GM12878 (cell line): Measurements from ENCODE around the gene SERTAD2. TPM values are rescaled to one million over a fixed set of nuclear protein-coding genes. Genes with fewer than 3 reads are reported as not detected.

Experiments used
- ATAC-seq: fragments of 200-7000 bp; cut with Tn5 transposase; 3 replicates; pipeline ENCODE4 v1.9.1; 2020; ENCODE audit warnings: mild to moderate bottlenecking, moderate library complexity
- BruUV-seq: library from RNA; stranded (reverse); fragments of 400-500 nt; replicated peaks from 2 replicates; lab custom pipeline; 2021; lab: Mats Ljungman, UMichigan
- CTCF ChIA-PET: fragments of 300-600 bp; sonication (Branson Sonifier 250); formaldehyde crosslinking; extraction: SDS; loops from one replicate; lab custom pipeline; 2021; ENCODE audit warnings: inconsistent platforms; lab: Yijun Ruan, JAX
- POLR2A ChIA-PET: fragments of 350-600 bp; formaldehyde crosslinking; extraction: SDS; loops from one replicate; lab custom pipeline; 2021; ENCODE audit warnings: inconsistent platforms; lab: Charles Lee
- RAD21 ChIA-PET: fragments of 300-600 bp; sonication (Branson Sonifier 250); formaldehyde crosslinking; loops from one replicate; lab custom pipeline; 2023; ENCODE audit warnings: antibody characterized with exemption; ENCODE audit not compliant: unreplicated experiment; lab: Charles Lee
- SMC1A ChIA-PET: fragments of 300-600 bp; sonication (Branson Sonifier 250); formaldehyde crosslinking; loops from one replicate; lab custom pipeline; 2023; ENCODE audit not compliant: unreplicated experiment, uncharacterized antibody; lab: Charles Lee
- DNase-seq: peaks from one replicate; pipeline ENCODE4 v3.0.0-alpha.2; 2011; ENCODE audit warnings: low read depth, low spot score
- FAIRE-seq: peaks from 3 replicates; lab custom pipeline; 2011; peaks lifted over from hg19 to GRCh38; lab: Jason Lieb, UNC
- H2AFZ ChIP-seq: 2 replicates; pipeline ENCODE4 v1.6.0; 2011; ENCODE audit warnings: low read depth, low read length, control low read depth; ENCODE audit not compliant: control insufficient read depth
- H3K27ac ChIP-seq: 2 replicates; pipeline ENCODE4 v1.5.1; 2011; ENCODE audit warnings: control low read depth; ENCODE audit not compliant: control insufficient read depth, insufficient read depth
- H3K27me3 ChIP-seq, 2 experiments: replicated peaks in 1 of 2; 2 replicates each; pipeline versions ENCODE4 v1.6.0 to v1.6.1; 2011; ENCODE audit warnings: low read length in 1 of 2; ENCODE audit not compliant: control insufficient read depth in 2 of 2, insufficient read depth in 2 of 2
- H3K36me3 ChIP-seq, 2 experiments: 2 replicates each; pipeline ENCODE4 v1.5.1; 2011; ENCODE audit warnings: low read length in 1 of 2; ENCODE audit not compliant: control insufficient read depth in 2 of 2, insufficient read depth in 2 of 2
- H3K4me1 ChIP-seq: 2 replicates; pipeline ENCODE4 v1.6.1; 2011; ENCODE audit warnings: mild to moderate bottlenecking, low read length, moderate library complexity, mixed read lengths; ENCODE audit not compliant: control insufficient read depth, insufficient read depth
- H3K4me2 ChIP-seq: 2 replicates; pipeline ENCODE4 v1.6.0; 2011; ENCODE audit warnings: control low read depth; ENCODE audit not compliant: control insufficient read depth, insufficient read depth
- H3K4me3 ChIP-seq: fragments of 200-600 bp; sonication (generic); 2 replicates; pipeline ENCODE4 v1.5.1; 2016
- H3K79me2 ChIP-seq: 2 replicates; pipeline ENCODE4 v1.6.0; 2011; ENCODE audit warnings: low read length; ENCODE audit not compliant: control insufficient read depth, insufficient read depth
- H3K9ac ChIP-seq: 2 replicates; pipeline ENCODE4 v1.8.0; 2011; ENCODE audit warnings: low read length, control low read depth, mixed read lengths; ENCODE audit not compliant: control insufficient read depth, insufficient read depth
- H3K9me3 ChIP-seq: replicated peaks from 3 replicates; pipeline ENCODE4 v1.5.1; 2011; ENCODE audit warnings: mild to moderate bottlenecking, low read length; ENCODE audit not compliant: control insufficient read depth, insufficient read depth
- H4K20me1 ChIP-seq: 2 replicates; pipeline ENCODE4 v1.6.0; 2011; ENCODE audit not compliant: control insufficient read depth, insufficient read depth
- CHD4 ChIP-seq: fragments of 200-600 bp; sonication (generic); IDR thresholded peaks from 2 replicates; pipeline ENCODE4 v1.6.1; 2016; ENCODE audit warnings: mild to moderate bottlenecking
- IKZF1 ChIP-seq: fragments of 450-650 bp; conservative IDR thresholded peaks from 2 replicates; pipeline ENCODE4 v1.6.1; 2017; ENCODE audit warnings: antibody characterized with exemption, mild to moderate bottlenecking
- KAT2A ChIP-seq: conservative IDR thresholded peaks from 2 replicates; pipeline ENCODE4 v1.6.1; 2011; ENCODE audit warnings: low read depth, low read length; ENCODE audit not compliant: control insufficient read depth
- MTA3 ChIP-seq: IDR thresholded peaks from 2 replicates; pipeline ENCODE4 v1.6.1; 2012; ENCODE audit warnings: low read length, inconsistent platforms, borderline replicate concordance
- PAX5 ChIP-seq: IDR thresholded peaks from 2 replicates; pipeline ENCODE4 v1.6.1; 2011; ENCODE audit warnings: low read depth, low read length, borderline replicate concordance
- RUNX3 ChIP-seq: IDR thresholded peaks from 2 replicates; pipeline ENCODE4 v1.6.1; 2012; ENCODE audit warnings: low read length, inconsistent platforms
- TBL1XR1 ChIP-seq: IDR thresholded peaks from 2 replicates; pipeline ENCODE4 v1.6.1; 2012; ENCODE audit warnings: low read depth, low read length, improper control_type of control experiment
- WGBS: methylation state at CpG from one replicate; pipeline ENCODE4 v1.1.6; 2016; ENCODE audit warnings: low lambda C conversion rate; ENCODE audit not compliant: insufficient replicate concordance, insufficient coverage; ENCODE audit errors: missing lambda C conversion rate; 5-methylcytosine and 5-hydroxymethylcytosine counted together
- in situ Hi-C: fragments of 300-500 bp; cut with MboI; formaldehyde crosslinking; loops from 9 replicates; pipeline ENCODE4 v1.14.3; 2018; ENCODE audit warnings: mixed read lengths
- intact Hi-C: fragments of 100-400 bp; cut with micrococcal nuclease; formaldehyde crosslinking; loops from one replicate; pipeline ENCODE4 v1.14.2; 2022; ENCODE audit not compliant: unreplicated experiment
- polyA plus RNA-seq, 11 experiments: library from polyadenylated mRNA; depleted of rRNA in 4 of 11; unstranded in 6 of 11; stranded (reverse) in 5 of 11; fragments of >200 nt; fragmentation: Nextera tagmentation in 4 of 11; fragmentation: Illumina TruSeq in 1 of 11; extraction: Ambion mirVana in 4 of 11; extraction: Trizol in 1 of 11; gene quantifications; 1 replicate in 1 of 11; 2 replicates in 10 of 11; pipeline versions ENCODE4 v1.2.1 to v1.2.3, GENCODE V29; 2011 to 2016; ENCODE audit warnings: inconsistent platforms in 2 of 11, missing spikeins in 2 of 11, low read depth in 1 of 11
- total RNA-seq, 4 experiments: library from RNA; depleted of rRNA in 3 of 4; stranded (reverse); fragments of >200 nt in 3 of 4; fragmentation: Illumina TruSeq in 1 of 4; extraction: Trizol in 1 of 4; gene quantifications; 2 replicates each; pipeline versions ENCODE4 v1.2.1 to v1.2.3, GENCODE V29; 2013 to 2021
- TF ChIP-seq, protein P1 (sequence below): IDR thresholded peaks from 2 replicates; pipeline ENCODE4 v1.6.1; 2012; ENCODE audit warnings: mild to moderate bottlenecking, low read depth, low read length

The SERTAD2 gene
- total and polyA plus RNA-seq, 10 of the 15 experiments (the other 5 are each of a cell fraction or from before 2014, with no cell fraction given) = 7.9 to 28.7 (median 20.1) TPM

DNA sequence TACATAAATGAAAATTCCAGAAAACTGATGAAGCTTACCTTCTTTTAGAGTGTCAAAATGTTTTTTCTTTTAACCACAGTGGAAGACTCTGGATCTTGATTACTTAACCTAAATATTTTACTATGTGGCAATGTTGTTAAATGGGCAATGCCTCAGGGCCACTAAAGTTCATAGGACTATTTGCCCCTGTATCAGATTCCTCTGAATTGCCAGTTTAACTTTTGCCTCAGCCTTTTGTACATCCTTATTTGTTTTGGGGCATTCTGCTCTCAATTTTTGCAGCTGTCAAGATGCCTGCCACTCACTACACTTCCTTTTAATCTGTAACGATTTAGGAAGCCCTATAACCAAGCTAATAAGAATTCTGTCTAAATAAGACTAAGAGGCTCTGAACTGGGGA is 31.7 kb upstream of the SERTAD2 start:
- TF ChIP-seq, protein P1, sequence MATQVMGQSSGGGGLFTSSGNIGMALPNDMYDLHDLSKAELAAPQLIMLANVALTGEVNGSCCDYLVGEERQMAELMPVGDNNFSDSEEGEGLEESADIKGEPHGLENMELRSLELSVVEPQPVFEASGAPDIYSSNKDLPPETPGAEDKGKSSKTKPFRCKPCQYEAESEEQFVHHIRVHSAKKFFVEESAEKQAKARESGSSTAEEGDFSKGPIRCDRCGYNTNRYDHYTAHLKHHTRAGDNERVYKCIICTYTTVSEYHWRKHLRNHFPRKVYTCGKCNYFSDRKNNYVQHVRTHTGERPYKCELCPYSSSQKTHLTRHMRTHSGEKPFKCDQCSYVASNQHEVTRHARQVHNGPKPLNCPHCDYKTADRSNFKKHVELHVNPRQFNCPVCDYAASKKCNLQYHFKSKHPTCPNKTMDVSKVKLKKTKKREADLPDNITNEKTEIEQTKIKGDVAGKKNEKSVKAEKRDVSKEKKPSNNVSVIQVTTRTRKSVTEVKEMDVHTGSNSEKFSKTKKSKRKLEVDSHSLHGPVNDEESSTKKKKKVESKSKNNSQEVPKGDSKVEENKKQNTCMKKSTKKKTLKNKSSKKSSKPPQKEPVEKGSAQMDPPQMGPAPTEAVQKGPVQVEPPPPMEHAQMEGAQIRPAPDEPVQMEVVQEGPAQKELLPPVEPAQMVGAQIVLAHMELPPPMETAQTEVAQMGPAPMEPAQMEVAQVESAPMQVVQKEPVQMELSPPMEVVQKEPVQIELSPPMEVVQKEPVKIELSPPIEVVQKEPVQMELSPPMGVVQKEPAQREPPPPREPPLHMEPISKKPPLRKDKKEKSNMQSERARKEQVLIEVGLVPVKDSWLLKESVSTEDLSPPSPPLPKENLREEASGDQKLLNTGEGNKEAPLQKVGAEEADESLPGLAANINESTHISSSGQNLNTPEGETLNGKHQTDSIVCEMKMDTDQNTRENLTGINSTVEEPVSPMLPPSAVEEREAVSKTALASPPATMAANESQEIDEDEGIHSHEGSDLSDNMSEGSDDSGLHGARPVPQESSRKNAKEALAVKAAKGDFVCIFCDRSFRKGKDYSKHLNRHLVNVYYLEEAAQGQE = no peak
- TF ChIP-seq KAT2A (no peak), IKZF1 (no peak), MTA3 (no peak), TBL1XR1 (no peak), RUNX3 (no peak), CHD4 (no peak), PAX5 (no peak)
- 0% methylated on average over 1 of the region's 1 CpG for WGBS
- in situ Hi-C loops = no loop called here
- no peak overlapping the region for H3K9ac ChIP-seq
- ChIA-PET RAD21 (interaction anchor here (0.6 kb wide), 1 partner anchor 11 kb away, joined by 3 read pairs; no protein-coding TSS in a partner anchor), CTCF (interaction anchor here (1.0 to 2.5 kb wide), 5 partner anchors 8 to 41 kb away, joined by 3 to 7 read pairs (median 4); partner anchors contain the start of gene SERTAD2), SMC1A (interaction anchor here (0.6 to 2.1 kb wide), 10 partner anchors 9 to 192 kb away, joined by 3 to 6 read pairs (median 4); no protein-coding TSS in a partner anchor), POLR2A (interaction anchor here (1.0 kb wide), 1 partner anchor 13 kb away, joined by 3 read pairs; no protein-coding TSS in a partner anchor)
- DNase-seq = no peak
- no TSS peak for BruUV-seq
- H4K20me1 ChIP-seq = no peaks in the 10 kb centered on the region
- H3K4me1 ChIP-seq = peaks cover 8% of the 10 kb centered on the region
- no peak overlapping the region for H3K4me3 ChIP-seq
- no peaks in the 10 kb centered on the region for H3K27me3 ChIP-seq
- no peak overlapping the region for H3K4me2 ChIP-seq
- intact Hi-C loops = no loop called here
- H3K9me3 ChIP-seq = no peaks in the 10 kb centered on the region
- no peak overlapping the region for H2AFZ ChIP-seq
- no peak for FAIRE-seq
- H3K36me3 ChIP-seq = no peaks in the 10 kb centered on the region
- no peaks in the 10 kb centered on the region; the same call in none of the 2 replicates for H3K79me2 ChIP-seq
- no peak for ATAC-seq
- no peak overlapping the region for H3K27ac ChIP-seq
